NB4 (cell line): ENCODE results near the gene ABI3.

Experiments used
- MYC ChIP-seq: IDR thresholded peaks from 2 replicates; pipeline ENCODE4 v1.6.1; 2011; ENCODE audit warnings: low read depth, low read length
- POLR2A ChIP-seq: IDR thresholded peaks from 2 replicates; pipeline ENCODE4 v1.6.1; 2011; ENCODE audit warnings: mild to moderate bottlenecking; ENCODE audit not compliant: insufficient read length; ENCODE audit errors: extremely low read depth
- TF ChIP-seq, protein P1 (sequence below): IDR thresholded peaks from one replicate; pipeline ENCODE4 v1.5.1; 2012; ENCODE audit warnings: low read depth, low read length

DNA sequence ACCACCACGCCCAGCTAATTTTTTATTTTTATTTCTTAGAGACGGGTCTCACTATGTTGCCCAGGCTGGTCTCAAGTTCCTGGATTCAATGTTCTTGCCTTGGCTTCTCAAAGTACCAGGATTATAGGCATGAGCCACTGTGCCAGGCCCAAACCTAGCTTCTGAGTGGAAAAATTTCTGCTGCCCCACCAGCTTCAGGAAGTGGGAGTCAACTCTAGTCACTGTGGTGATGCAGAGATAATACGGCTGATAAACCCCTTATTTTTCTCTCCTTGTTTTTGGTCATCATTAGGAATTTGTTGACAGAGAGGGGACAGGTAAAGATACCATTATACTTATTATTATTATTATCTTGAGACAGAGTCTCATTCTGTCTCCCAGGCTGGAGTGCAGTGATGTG lies 47.9 kb downstream of the ABI3 start:
- TF ChIP-seq, protein P1, sequence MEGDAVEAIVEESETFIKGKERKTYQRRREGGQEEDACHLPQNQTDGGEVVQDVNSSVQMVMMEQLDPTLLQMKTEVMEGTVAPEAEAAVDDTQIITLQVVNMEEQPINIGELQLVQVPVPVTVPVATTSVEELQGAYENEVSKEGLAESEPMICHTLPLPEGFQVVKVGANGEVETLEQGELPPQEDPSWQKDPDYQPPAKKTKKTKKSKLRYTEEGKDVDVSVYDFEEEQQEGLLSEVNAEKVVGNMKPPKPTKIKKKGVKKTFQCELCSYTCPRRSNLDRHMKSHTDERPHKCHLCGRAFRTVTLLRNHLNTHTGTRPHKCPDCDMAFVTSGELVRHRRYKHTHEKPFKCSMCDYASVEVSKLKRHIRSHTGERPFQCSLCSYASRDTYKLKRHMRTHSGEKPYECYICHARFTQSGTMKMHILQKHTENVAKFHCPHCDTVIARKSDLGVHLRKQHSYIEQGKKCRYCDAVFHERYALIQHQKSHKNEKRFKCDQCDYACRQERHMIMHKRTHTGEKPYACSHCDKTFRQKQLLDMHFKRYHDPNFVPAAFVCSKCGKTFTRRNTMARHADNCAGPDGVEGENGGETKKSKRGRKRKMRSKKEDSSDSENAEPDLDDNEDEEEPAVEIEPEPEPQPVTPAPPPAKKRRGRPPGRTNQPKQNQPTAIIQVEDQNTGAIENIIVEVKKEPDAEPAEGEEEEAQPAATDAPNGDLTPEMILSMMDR = no peak
- TF ChIP-seq POLR2A (no peak), MYC (no peak)
